ENCODE data around the gene MDFI.

- TF ChIP-seq CTCF (IDR thresholded peaks at IDR 0.05) (no peak), POLR2A (IDR thresholded peaks at IDR 0.05; ENCODE audit: low read depth) (no peak), POLR2AphosphoS5 (IDR thresholded peaks at IDR 0.05) (no peak)
Observed at GRCh38 chr6:41692730-41693129, 54.5 kb downstream of the MDFI start.

Data from esophagus muscularis mucosa (tissue), 3 donors.